GM21529 (cell line): ENCODE measurements around the gene ZNF48.

Source experiments
- ATAC-seq: cut with Tn5 transposase; IDR thresholded peaks from one replicate; pipeline ENCODE4 v1.9.1; 2021; ENCODE audit not compliant: unreplicated experiment

The ZNF48 gene

GRCh38 chr16:30358577-30358936 lies 36.7 kb upstream of the ZNF48 start:
- no peak for ATAC-seq

DNA sequence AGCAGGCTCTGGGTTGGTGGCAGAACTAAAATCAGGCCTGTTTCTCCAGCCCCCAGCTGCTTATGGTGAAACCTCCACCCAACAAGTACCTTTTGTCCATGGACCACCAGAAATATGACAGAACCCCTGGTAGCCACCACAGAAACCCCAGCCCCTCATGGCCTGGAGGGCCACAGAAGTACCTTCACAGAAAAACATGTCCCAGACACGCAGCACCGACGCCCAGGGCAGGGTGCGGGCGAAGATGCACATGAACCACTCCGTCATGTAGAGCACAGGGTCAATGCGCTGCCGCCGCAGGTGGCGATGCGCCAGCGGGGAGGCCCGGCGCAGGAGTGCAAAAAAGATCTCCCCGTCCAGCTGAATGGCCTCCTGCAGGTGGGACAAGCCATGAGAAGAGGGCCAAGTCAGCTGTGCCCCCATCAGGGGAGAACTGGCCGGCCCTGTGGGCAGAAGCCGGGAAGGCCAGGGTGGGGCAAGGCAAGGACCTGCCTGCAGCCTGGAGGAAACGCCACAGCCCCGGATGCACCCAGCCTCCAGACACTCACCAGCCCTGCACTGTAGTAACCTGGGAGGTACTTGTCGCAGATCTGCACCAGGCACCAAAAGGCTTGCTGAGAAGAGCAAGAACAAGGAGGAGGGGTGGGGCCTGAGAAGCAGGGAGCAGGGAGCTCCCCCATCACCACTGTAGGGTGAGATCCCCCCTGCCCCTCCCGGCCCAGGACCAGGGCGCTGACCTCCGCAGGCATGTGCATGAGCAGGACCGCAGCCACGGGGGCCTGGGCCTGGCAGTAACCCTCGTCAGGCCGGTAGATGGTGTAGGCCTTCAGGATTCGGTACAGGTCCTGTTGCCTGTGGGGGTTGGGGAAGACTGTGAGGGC lies 36.0 kb upstream of the ZNF48 start:
- no peak for ATAC-seq

DNA sequence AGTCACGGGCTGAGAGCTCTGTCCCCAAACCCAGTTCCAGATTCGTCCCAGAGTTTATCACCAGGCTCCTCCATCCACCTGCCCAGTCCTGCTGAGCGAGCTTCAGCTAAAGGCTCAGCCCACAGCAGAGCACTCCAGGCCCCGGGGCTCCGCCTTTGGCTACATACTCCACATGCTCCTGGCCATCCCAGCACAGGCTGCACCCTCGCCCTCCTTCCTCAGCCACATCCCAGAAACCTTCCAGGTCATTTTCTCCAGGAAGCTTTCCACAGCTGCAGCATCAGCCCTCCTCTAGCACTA lies 35.4 kb upstream of the ZNF48 start:
- ATAC-seq, result no peak

DNA sequence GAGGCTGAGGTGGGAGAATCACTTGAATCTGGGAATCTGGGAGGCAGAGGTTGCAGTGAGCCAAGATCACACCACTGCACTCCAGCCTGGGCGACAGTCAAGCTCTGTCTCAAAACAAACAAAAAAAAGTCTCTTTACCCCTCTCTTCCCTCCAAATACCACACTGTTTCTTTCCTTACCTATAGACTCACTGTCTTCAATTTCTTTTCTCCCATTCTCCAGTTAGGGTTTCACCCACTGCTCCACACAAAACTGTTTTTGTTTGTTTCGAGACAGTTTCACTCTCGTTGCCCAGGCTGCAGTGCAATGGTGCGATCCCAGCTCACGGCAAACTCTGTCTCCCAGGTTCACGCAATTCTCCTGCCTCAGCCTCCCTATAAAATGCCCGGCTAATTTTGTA lies 34.0 kb upstream of the ZNF48 start:
- no peak for ATAC-seq

DNA sequence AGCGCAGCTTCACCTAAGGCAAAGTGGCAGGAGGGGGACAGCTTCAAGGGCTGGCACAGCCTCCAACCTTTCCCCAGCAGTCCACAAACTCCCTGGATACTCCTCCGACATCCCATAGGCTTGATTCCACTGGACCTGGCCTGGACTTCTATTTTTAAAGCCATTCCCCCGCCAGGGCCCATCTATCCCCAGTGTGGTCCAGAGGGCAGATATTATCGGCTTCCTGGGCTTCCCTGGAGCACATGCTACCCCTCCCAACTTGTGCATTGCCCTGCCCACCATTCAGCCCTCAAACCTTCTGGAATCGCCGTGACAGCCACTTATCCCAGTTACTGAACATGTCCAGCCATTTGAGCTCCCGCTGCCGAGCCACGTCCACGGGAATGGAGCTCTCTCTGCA lies 30.0 kb upstream of the ZNF48 start:
- no peak for ATAC-seq

GRCh38 chr16:30366511-30366910 lies 28.7 kb upstream of the ZNF48 start:
- no peak for ATAC-seq

- no peak for ATAC-seq
These were observed 27.7 kb upstream of the ZNF48 start for GRCh38 chr16:30367349-30368009.

DNA sequence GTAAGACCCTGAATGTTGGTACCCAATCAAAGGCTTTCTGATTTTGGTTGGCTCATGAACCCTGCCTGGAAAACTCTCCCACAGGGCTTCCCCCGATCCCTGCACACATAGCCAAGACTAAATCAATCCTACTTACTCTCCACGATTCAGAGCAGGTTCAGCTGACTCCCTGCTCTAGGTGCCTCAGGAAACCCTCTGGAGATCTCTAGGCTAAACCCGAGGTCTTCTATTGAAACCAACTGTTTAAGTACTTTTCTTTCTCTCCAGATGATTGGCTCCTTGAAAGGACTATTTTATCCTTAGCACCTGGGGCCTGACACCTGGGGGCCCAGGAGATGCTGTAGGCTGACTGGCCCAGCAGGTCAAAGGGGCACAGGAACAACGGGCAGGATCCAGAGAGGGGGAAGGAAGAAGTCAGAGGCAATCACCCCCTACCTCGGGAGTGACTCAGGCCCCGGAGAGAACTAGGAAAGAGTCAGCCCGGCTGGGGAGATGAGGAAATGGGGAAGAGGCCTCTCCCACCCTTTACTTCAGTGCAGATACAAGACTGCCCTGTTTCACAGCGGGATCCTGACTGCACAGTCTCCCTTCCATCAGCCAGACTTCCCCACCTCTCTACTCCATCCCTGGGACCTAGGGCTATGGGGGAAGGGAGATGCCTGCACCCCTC lies 27.0 kb upstream of the ZNF48 start:
- no peak for ATAC-seq

- ATAC-seq, result no peak
These were observed 26.5 kb upstream of the ZNF48 start for GRCh38 chr16:30368792-30369090.

DNA sequence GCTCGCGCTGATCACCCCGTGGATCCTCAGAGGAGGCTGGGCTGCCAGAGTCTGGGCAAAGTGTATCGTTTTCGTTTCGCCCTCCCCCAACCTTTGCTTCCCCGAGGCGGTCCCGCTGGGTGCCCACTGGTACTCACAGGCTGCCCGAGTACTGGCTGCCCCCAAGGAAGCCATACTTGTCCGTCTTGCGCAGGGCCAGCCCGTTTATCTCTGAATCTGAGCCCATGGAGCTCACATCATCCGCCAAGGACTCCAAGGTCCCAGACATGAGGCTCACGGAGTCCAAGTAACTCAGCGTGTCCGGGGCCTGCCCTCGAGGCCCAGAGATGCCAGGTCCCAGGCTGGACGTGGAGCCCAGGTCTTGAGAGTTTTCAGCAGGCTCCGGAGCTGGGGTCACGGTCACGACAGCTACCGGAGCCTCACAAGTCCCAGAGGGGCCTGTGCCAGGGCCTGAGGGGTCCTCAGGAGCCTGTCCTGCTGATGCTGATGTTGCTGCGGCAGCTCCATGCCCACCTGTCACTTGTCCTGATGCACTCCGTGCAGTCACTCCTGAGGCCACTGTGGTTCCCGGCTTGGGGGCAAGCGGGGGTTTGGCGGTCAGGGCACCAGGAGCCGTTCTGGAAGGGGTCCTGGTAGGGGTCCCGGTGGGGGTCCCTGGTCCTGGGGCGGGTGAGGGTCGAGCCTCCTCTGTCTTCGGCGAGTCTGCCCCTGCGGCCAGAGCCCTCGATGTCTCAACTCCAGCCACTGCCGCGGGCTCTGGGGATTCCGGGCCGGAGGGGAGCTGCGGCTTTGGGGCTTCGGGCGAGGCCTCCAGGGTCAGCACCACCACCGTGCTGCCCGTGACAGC lies 25.9 kb upstream of the ZNF48 start:
- no peak for ATAC-seq

DNA sequence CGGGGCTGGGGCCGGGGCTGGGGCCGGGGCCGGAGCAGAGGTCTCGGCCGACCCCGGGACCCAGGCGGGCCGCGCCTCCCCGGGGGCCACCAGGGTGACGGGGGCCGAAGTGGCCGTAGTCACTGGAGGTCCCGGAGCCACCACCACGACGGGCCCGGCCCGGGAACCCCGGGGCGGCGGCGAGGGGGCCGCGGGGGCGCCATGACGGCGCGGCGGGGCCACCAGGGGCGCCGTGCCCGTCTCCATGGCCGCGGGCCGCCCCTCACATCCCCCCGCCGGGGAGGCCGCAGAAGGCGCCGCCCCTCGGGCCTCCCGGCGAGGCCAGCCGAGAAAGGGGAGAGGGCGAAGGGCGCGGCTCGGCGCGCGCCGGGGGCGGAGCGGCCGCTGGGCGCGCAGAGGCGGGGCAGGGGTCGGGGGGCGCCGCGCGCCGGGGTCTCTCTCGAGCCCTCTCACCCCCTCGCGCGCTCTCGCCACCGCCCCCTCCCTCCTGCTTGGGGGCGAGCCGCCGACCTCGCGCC lies 25.2 kb upstream of the ZNF48 start:
- peak; percentile 6 for ATAC-seq

DNA sequence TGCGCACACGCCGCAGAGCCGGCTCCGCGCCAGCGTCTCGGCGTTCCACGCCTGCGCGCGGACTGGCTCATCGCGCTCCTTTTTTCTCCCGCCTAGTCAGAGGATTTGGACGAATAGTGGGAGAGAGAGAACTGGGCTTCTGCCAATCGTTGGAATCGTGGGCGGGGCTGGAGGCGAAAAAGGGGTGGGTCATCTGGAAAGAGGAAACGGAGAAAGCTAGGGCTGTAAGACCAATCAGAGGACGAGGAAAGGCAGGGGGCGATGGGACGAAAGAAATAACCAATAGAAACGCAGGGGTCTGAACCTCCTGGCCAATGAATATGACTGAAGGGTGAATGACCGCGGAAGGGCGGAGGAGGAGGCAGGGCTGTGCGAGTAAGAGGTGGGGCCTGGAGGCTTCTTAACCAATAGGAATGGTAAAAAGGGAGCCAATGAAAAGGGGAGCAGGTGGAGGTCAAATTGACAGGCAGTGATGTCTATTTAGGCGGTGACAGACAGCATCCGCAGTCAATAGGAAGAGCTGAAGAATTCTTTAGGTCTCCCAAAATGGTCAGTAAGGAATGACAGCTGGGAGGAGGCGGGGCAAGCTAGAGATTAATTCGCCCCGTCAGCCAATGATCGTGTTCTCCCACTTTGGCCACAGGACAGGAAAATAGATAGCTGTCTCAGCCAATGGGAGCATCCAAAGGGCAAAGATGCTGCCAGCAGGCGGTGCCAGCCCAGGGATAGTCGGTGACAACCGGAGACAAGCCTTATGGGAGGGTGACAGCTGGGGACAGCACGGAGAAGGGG lies 24.6 kb upstream of the ZNF48 start, which contains the start of gene TBC1D10B:
TBC1D10B (minus strand) TSS at position 39 of the 792 bp plus-strand sequence. CDS start 311 bp downstream, outside the sequence.
- ATAC-seq, result peak; percentile 75

DNA sequence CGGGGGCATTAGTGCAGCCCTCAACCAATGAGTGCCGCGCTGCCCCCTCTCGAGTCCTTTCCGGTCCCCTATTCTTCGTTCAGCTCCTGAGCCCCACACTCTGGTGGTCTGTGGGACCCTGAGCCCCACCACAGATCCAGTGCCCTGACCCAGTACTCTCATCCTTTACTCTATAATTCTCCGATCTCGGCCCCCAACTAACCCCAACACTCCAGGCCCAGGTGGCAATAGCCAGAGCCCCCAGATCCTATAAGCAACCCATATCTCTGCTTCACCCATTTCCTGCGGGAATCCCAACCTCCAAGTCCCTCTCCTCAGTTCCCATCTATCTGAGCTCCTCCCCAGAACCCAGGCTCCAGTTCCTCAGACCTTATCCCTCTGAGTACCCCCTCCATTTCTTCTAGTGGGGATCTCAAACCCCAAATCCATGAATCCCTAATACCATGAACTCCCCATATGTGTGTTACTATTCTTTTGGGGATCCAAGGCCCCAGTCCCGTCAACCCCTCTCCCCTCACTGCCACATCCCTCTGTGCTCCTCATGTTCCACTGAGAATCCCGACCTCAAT lies 23.9 kb upstream of the ZNF48 start:
- no peak for ATAC-seq

GRCh38 chr16:30372038-30372712 lies 23.0 kb upstream of the ZNF48 start:
- no peak for ATAC-seq

DNA sequence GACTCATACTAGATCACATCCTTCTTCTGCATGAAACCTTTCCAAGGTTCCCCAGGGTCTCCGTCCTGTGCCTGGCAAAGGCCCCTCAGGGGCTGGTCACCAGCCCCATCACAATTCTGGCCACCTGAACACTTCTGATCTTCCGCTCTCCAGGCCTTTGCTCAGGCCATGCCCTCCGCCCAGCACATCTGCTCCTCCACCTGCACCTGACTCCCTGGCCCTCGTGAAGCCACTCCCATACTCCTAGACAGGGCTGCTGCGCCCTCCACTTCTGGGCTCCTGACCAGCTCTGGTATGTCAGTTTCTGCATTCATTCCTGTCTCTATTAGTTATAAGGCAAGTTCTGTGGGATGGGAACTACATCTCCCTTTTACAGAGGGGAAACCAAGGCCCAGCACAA lies 22.5 kb upstream of the ZNF48 start:
- no peak for ATAC-seq

DNA sequence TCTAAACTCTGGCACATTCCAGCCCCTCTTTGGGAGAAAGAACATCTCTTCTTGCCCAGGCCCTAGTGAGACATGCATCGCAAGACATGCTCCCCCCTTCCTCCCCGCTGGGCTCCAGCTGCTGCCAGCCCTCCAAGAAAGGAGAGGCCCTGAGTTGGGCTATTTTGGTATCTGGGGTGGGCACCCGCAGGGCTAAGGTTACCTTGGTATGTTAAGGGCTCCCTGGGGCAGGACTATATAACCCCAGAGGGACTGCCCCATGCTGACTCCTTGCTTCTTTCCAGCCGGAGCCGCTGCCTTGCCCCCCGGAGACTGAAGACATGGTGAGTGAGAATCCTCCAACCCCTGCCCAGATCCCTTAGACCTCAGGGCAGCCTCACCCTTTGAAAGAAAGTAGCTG lies 20.7 kb upstream of the ZNF48 start, which contains the start of gene MYL11:
MYL11 (plus strand) TSS at position 265 of the 400 bp plus-strand sequence; CDS start at position 321, 56 bp downstream.
- no peak for ATAC-seq

- no peak for ATAC-seq
These were observed 19.4 kb upstream of the ZNF48 start for GRCh38 chr16:30375864-30376263.

- no peak for ATAC-seq
These were observed 18.7 kb upstream of the ZNF48 start for GRCh38 chr16:30376461-30376902.
